ENCODE results near the gene SUSD2.
"Not testable (repeated sequence)": the region's sequence is repeated elsewhere in the genome, so short reads cannot be mapped to it uniquely, and the experiment has no call there.

SUSD2 gene

GRCh38 chr22:24207264-24208011, 26.2 kb downstream of the SUSD2 start:
- no peak for TF ChIP-seq JUND (IDR thresholded peaks at IDR 0.05; ENCODE audit: low read depth)
- in situ Hi-C loops (cut with HindIII; ENCODE audit: low pct_unique_long_range_greater_than_20kb, low sequenced_read_pairs) = no loop called here
- DNase-seq (ENCODE audit: low read depth in 1 of 2, low spot score in 1 of 2) = no peak

GRCh38 chr22:24208012-24208749, 26.9 kb downstream of the SUSD2 start:
- in situ Hi-C loops (cut with HindIII; ENCODE audit: low pct_unique_long_range_greater_than_20kb, low sequenced_read_pairs) = no loop called here
- TF ChIP-seq JUND (IDR thresholded peaks at IDR 0.05; ENCODE audit: low read depth) = peak; percentile 62; the same call in 1 of the 2 replicates
- DNase-seq (ENCODE audit: low read depth in 1 of 2, low spot score in 1 of 2) = peak; percentile 41 to 90

GRCh38 chr22:24209016-24209415, 27.7 kb downstream of the SUSD2 start:
- TF ChIP-seq JUND (IDR thresholded peaks at IDR 0.05; ENCODE audit: low read depth) = no peak
- no peak for DNase-seq (ENCODE audit: low read depth in 1 of 2, low spot score in 1 of 2)
- in situ Hi-C loops (cut with HindIII; ENCODE audit: low pct_unique_long_range_greater_than_20kb, low sequenced_read_pairs) = no loop called here

GRCh38 chr22:24209687-24210086, 28.4 kb downstream of the SUSD2 start:
- DNase-seq (ENCODE audit: low read depth in 1 of 2, low spot score in 1 of 2) = no peak
- in situ Hi-C loops (cut with HindIII; ENCODE audit: low pct_unique_long_range_greater_than_20kb, low sequenced_read_pairs) = no loop called here
- TF ChIP-seq JUND (IDR thresholded peaks at IDR 0.05; ENCODE audit: low read depth) = no peak

- in situ Hi-C loops (cut with HindIII; ENCODE audit: low pct_unique_long_range_greater_than_20kb, low sequenced_read_pairs) = not testable (repeated sequence)
Observed at GRCh38 chr22:24210409-24210808, 29.1 kb downstream of the SUSD2 start.

GRCh38 chr22:24211716-24212115, 30.4 kb downstream of the SUSD2 start:
- in situ Hi-C loops (cut with HindIII; ENCODE audit: low pct_unique_long_range_greater_than_20kb, low sequenced_read_pairs); DNase-seq (ENCODE audit: low read depth in 1 of 2, low spot score in 1 of 2): not testable (repeated sequence)

More at GRCh38 chr22:24210409-24210808, 29.1 kb downstream of the SUSD2 start:
- DNase-seq (ENCODE audit: low read depth in 1 of 2, low spot score in 1 of 2) = not testable (repeated sequence)

GRCh38 chr22:24213111-24213510, 31.8 kb downstream of the SUSD2 start:
- DNase-seq (ENCODE audit: low read depth in 1 of 2, low spot score in 1 of 2); in situ Hi-C loops (cut with HindIII; ENCODE audit: low pct_unique_long_range_greater_than_20kb, low sequenced_read_pairs): not testable (repeated sequence)

- TF ChIP-seq JUND (IDR thresholded peaks at IDR 0.05; ENCODE audit: low read depth) = no peak
- DNase-seq (ENCODE audit: low read depth in 1 of 2, low spot score in 1 of 2) = no peak
- in situ Hi-C loops (cut with HindIII; ENCODE audit: low pct_unique_long_range_greater_than_20kb, low sequenced_read_pairs) = no loop called here
Observed at GRCh38 chr22:24214467-24215285, 33.4 kb downstream of the SUSD2 start.

GRCh38 chr22:24216541-24217209, 35.4 kb downstream of the SUSD2 start:
- in situ Hi-C loops (cut with HindIII; ENCODE audit: low pct_unique_long_range_greater_than_20kb, low sequenced_read_pairs) = no loop called here
- TF ChIP-seq JUND (IDR thresholded peaks at IDR 0.05; ENCODE audit: low read depth) = no peak
- no peak for DNase-seq (ENCODE audit: low read depth in 1 of 2, low spot score in 1 of 2)

GRCh38 chr22:24217384-24217783, 36.1 kb downstream of the SUSD2 start:
- in situ Hi-C loops (cut with HindIII; ENCODE audit: low pct_unique_long_range_greater_than_20kb, low sequenced_read_pairs) = no loop called here
- DNase-seq (ENCODE audit: low read depth in 1 of 2, low spot score in 1 of 2) = no peak
- TF ChIP-seq JUND (IDR thresholded peaks at IDR 0.05; ENCODE audit: low read depth) = no peak

- in situ Hi-C loops (cut with HindIII; ENCODE audit: low pct_unique_long_range_greater_than_20kb, low sequenced_read_pairs) = no loop called here
- no peak for TF ChIP-seq JUND (IDR thresholded peaks at IDR 0.05; ENCODE audit: low read depth)
- DNase-seq (ENCODE audit: low read depth in 1 of 2, low spot score in 1 of 2) = no peak
Observed at GRCh38 chr22:24219750-24220149, 38.5 kb downstream of the SUSD2 start.

- DNase-seq (ENCODE audit: low read depth in 1 of 2, low spot score in 1 of 2) = no peak
- in situ Hi-C loops (cut with HindIII; ENCODE audit: low pct_unique_long_range_greater_than_20kb, low sequenced_read_pairs) = no loop called here
- TF ChIP-seq JUND (IDR thresholded peaks at IDR 0.05; ENCODE audit: low read depth) = no peak
Observed at GRCh38 chr22:24224468-24224867, 43.2 kb downstream of the SUSD2 start.
